ENCODE measurements around the gene TMSB15A. TPM values are rescaled to one million over a fixed set of nuclear protein-coding genes. Genes with fewer than 3 reads are reported as not detected.

TMSB15A gene
- total RNA-seq (2016; rRNA removed; fragmentation: Illumina TruSeq; extraction: Trizol), result not detected in 2 replicates
- not detected in 2 replicates for total RNA-seq (2016; cell fraction: cytosol; rRNA removed; fragmentation: Illumina TruSeq; extraction: Trizol; ENCODE audit: low read depth)
- total RNA-seq (2016; cell fraction: insoluble cytoplasmic fraction; rRNA removed; fragmentation: Illumina TruSeq; extraction: Trizol), result not detected in 2 replicates
- not detected in 2 replicates for total RNA-seq (2016; cell fraction: membrane; rRNA removed; fragmentation: Illumina TruSeq; extraction: Trizol)
- total RNA-seq (2016; cell fraction: nucleus; rRNA removed; fragmentation: Illumina TruSeq; extraction: Trizol), result not detected in 2 replicates
- not detected in 2 replicates for polyA plus RNA-seq (2011; rRNA removed)
- not detected in 2 replicates for polyA plus RNA-seq (2011; cell fraction: cytosol; rRNA removed)
- not detected in 2 replicates for polyA plus RNA-seq (2011; cell fraction: nucleus; rRNA removed)
- polyA plus RNA-seq (2012), result not detected in 2 replicates
- polyA plus RNA-seq (2016; cell fraction: cytosol; fragmentation: Illumina TruSeq; extraction: Trizol; ENCODE audit: low read depth), result not detected in 2 replicates
- not detected in 2 replicates for polyA plus RNA-seq (2016; cell fraction: insoluble cytoplasmic fraction; fragmentation: Illumina TruSeq; extraction: Trizol; ENCODE audit: low read depth)
- not detected in 2 replicates for polyA plus RNA-seq (2016; cell fraction: membrane; fragmentation: Illumina TruSeq; extraction: Trizol; ENCODE audit: low read depth)
- polyA plus RNA-seq (2016; cell fraction: nucleus; fragmentation: Illumina TruSeq; extraction: Trizol; ENCODE audit: insufficient read depth, low read depth), result not detected in 2 replicates
- not detected in 2 replicates for polyA minus RNA-seq (2011; rRNA and poly(A)+ RNA removed; ENCODE audit: low replicate concordance)
- not detected in 2 replicates for polyA minus RNA-seq (2011; cell fraction: cytosol; rRNA and poly(A)+ RNA removed)
- polyA minus RNA-seq (2011; cell fraction: nucleus; rRNA and poly(A)+ RNA removed), result 0.64 TPM in 1 of 2 replicates, not detected in the other
- not detected for Bru-seq, nascent RNA
- BruChase-seq, experiment 1, labeled RNA remaining after a 6-hour chase, result not detected
- BruChase-seq, experiment 2, labeled RNA remaining after a 2-hour chase, result not detected
- long read RNA-seq, experiment 1, result 0 reads
- long read RNA-seq, experiment 2, result 0 reads

DNA sequence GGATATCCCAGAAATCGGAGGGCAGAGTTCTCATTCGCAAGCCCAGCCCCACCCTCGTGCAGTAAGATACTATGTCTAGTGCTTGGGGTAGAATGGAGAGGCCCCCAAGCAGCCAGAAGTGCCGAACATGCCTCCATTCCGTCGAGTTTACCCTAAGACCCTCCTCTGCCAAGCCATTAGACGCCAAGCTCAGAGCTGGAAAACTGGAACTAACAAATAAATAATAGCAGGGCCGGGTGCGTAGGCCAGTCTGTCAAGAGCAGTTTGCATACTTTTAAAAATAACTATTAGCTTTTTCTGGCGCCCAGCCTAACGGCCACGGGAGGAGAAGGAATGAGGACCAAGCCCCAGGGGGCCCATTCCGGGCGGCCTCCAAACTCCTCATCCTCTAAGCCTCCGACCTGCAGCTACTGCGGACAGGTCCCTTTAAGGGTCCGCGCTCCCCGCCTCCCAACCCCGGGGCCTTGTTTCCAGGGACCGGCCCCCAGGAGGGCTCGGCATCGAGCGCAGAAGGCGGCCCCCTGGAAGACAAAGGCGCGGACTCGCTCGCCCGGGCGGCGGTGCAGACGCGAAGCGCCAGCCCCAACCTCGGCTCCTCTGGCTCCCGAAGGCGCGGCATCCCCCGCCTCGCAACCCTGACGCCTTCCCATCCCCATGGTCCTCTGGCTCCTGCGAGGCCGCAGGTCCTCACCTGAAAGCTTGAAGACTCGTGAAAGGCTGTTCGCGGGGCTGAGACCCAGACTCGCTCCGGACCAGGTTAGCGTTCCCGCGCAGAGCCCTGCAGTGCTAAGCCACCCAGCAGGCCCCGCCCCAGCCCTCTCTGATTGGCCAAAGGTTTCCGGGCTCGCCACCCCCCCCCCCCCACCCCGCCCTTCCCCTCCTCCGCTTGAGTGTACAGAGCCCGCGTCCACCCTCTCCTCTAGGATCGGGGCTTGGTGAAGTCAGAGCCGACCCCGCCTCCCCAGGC is at the start of gene TMSB15A:
Gene TMSB15A, minus strand, starts transcription at position 765 of the 967 bp plus-strand sequence.
- H3K4me3 ChIP-seq (replicated peaks in 1 of 3; ENCODE audit: insufficient read depth in 1 of 3, low read depth in 2 of 3, low read length in 3 of 3), result peak within 1 kb of the TSS in 1 of 3 experiments; percentile 52; a peak in 1 of 6 replicates
- intact Hi-C loops (cut with micrococcal nuclease; ENCODE audit: unreplicated experiment), result no loop called here
- H3K79me2 ChIP-seq (ENCODE audit: insufficient read depth, low read length), result no peaks in the 10 kb centered on the region
- WGBS (ENCODE audit: low lambda C conversion rate), result 40% methylated on average over 6 of the region's 62 CpGs
- FAIRE-seq, result no peak
- H3K36me3 ChIP-seq (replicated peaks in 1 of 2; ENCODE audit: control insufficient read depth in 1 of 2, insufficient read depth in 2 of 2, low read length in 2 of 2), result no peaks in the 10 kb centered on the region
- peak within 1 kb of the TSS; percentile 32; the same call in 1 of the 2 replicates for H3K4me2 ChIP-seq (ENCODE audit: low read depth, low read length)
- H3K27ac ChIP-seq (ENCODE audit: extremely low read length, insufficient read depth, low read length), result no peak within 1 kb of the TSS
- ATAC-seq, result peak; percentile 67
- H4K20me1 ChIP-seq (ENCODE audit: insufficient read depth, low read length), result no peaks in the 10 kb centered on the region
- no peaks in the 10 kb centered on the region for H3K4me1 ChIP-seq (ENCODE audit: insufficient read depth, low read length)
- in situ Hi-C loops (cut with HindIII; ENCODE audit: extremely low pct_ligation_motif_present, low pct_unique_long_range_greater_than_20kb), result no loop called here
- peaks cover 0 to 1% of the 10 kb centered on the region in 2 experiments; a peak in 1 of 5 replicates for H3K27me3 ChIP-seq (ENCODE audit: control insufficient read depth in 1 of 2, insufficient read depth in 2 of 2, low read length in 2 of 2)
- no peak within 1 kb of the TSS for H2AFZ ChIP-seq (ENCODE audit: low read length)
- no peaks in the 10 kb centered on the region for H3K9me3 ChIP-seq (ENCODE audit: low read length)
- CTCF ChIA-PET (ENCODE audit: low intra/inter-chr PET ratio, low total read pairs), result no interaction called here
- no TSS peak for BruUV-seq (replicated peaks)
- no peak for DNase-seq (ENCODE audit: low spot score)
- no peak within 1 kb of the TSS for H3K9ac ChIP-seq (ENCODE audit: insufficient read depth, low read depth, low read length)
- POLR2A ChIA-PET, result no interaction called here
- TF ChIP-seq, protein P1, sequence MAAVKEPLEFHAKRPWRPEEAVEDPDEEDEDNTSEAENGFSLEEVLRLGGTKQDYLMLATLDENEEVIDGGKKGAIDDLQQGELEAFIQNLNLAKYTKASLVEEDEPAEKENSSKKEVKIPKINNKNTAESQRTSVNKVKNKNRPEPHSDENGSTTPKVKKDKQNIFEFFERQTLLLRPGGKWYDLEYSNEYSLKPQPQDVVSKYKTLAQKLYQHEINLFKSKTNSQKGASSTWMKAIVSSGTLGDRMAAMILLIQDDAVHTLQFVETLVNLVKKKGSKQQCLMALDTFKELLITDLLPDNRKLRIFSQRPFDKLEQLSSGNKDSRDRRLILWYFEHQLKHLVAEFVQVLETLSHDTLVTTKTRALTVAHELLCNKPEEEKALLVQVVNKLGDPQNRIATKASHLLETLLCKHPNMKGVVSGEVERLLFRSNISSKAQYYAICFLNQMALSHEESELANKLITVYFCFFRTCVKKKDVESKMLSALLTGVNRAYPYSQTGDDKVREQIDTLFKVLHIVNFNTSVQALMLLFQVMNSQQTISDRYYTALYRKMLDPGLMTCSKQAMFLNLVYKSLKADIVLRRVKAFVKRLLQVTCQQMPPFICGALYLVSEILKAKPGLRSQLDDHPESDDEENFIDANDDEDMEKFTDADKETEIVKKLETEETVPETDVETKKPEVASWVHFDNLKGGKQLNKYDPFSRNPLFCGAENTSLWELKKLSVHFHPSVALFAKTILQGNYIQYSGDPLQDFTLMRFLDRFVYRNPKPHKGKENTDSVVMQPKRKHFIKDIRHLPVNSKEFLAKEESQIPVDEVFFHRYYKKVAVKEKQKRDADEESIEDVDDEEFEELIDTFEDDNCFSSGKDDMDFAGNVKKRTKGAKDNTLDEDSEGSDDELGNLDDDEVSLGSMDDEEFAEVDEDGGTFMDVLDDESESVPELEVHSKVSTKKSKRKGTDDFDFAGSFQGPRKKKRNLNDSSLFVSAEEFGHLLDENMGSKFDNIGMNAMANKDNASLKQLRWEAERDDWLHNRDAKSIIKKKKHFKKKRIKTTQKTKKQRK (IDR thresholded peaks at IDR 0.05; ENCODE audit: low read length), result no peak
- no peak for TF ChIP-seq HNRNPLL (IDR thresholded peaks at IDR 0.05; ENCODE audit: low read depth, low read length, poor library complexity, severe bottlenecking)
- TF ChIP-seq ZSCAN12 (CRISPR knock-in tag; IDR thresholded peaks at IDR 0.05), result no peak
- no peak for TF ChIP-seq PAF1 (CRISPR knock-in tag; IDR thresholded peaks at IDR 0.05)
- no peak for TF ChIP-seq ELF3 (CRISPR knock-in tag; IDR thresholded peaks at IDR 0.05)
- TF ChIP-seq, protein P2, sequence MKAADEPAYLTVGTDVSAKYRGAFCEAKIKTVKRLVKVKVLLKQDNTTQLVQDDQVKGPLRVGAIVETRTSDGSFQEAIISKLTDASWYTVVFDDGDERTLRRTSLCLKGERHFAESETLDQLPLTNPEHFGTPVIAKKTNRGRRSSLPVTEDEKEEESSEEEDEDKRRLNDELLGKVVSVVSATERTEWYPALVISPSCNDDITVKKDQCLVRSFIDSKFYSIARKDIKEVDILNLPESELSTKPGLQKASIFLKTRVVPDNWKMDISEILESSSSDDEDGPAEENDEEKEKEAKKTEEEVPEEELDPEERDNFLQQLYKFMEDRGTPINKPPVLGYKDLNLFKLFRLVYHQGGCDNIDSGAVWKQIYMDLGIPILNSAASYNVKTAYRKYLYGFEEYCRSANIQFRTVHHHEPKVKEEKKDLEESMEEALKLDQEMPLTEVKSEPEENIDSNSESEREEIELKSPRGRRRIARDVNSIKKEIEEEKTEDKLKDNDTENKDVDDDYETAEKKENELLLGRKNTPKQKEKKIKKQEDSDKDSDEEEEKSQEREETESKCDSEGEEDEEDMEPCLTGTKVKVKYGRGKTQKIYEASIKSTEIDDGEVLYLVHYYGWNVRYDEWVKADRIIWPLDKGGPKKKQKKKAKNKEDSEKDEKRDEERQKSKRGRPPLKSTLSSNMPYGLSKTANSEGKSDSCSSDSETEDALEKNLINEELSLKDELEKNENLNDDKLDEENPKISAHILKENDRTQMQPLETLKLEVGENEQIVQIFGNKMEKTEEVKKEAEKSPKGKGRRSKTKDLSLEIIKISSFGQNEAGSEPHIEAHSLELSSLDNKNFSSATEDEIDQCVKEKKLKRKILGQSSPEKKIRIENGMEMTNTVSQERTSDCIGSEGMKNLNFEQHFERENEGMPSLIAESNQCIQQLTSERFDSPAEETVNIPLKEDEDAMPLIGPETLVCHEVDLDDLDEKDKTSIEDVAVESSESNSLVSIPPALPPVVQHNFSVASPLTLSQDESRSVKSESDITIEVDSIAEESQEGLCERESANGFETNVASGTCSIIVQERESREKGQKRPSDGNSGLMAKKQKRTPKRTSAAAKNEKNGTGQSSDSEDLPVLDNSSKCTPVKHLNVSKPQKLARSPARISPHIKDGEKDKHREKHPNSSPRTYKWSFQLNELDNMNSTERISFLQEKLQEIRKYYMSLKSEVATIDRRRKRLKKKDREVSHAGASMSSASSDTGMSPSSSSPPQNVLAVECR (CRISPR knock-in tag; IDR thresholded peaks at IDR 0.05; ENCODE audit: borderline replicate concordance), result no peak
- TF ChIP-seq, protein P3, sequence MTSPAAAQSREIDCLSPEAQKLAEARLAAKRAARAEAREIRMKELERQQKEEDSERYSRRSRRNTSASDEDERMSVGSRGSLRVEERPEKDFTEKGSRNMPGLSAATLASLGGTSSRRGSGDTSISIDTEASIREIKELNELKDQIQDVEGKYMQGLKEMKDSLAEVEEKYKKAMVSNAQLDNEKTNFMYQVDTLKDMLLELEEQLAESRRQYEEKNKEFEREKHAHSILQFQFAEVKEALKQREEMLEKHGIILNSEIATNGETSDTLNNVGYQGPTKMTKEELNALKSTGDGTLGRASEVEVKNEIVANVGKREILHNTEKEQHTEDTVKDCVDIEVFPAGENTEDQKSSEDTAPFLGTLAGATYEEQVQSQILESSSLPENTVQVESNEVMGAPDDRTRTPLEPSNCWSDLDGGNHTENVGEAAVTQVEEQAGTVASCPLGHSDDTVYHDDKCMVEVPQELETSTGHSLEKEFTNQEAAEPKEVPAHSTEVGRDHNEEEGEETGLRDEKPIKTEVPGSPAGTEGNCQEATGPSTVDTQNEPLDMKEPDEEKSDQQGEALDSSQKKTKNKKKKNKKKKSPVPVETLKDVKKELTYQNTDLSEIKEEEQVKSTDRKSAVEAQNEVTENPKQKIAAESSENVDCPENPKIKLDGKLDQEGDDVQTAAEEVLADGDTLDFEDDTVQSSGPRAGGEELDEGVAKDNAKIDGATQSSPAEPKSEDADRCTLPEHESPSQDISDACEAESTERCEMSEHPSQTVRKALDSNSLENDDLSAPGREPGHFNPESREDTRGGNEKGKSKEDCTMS (CRISPR knock-in tag; conservative IDR thresholded peaks at IDR 0.05), result no peak
